SK-N-MC (cell line): ENCODE measurements around the gene SHISA9.

ENCODE experiments used
- DNase-seq: peaks from one replicate; pipeline ENCODE4 v3.0.0-alpha.2; 2011; ENCODE audit warnings: low read depth, low spot score
- H3K27ac ChIP-seq: fragments of 200-600 bp; sonication (generic); 2 replicates; pipeline ENCODE4 v1.5.1; 2016; ENCODE audit warnings: mixed run types
- H3K36me3 ChIP-seq: fragments of 200-600 bp; sonication (generic); 2 replicates; pipeline ENCODE4 v1.6.1; 2017; ENCODE audit warnings: antibody characterized with exemption, low read length, mixed read lengths; ENCODE audit not compliant: insufficient read depth
- H3K4me3 ChIP-seq: fragments of 200-600 bp; sonication (generic); 2 replicates; pipeline ENCODE4 v1.5.1; 2016
- H3K9ac ChIP-seq: fragments of 200-600 bp; sonication (generic); 2 replicates; pipeline ENCODE4 v1.8.0; 2017; ENCODE audit warnings: mixed run types, mixed read lengths; ENCODE audit not compliant: insufficient read length
- H3K9me3 ChIP-seq: fragments of 200-600 bp; sonication (generic); 2 replicates; pipeline ENCODE4 v1.6.1; 2017; ENCODE audit warnings: low read depth, mild to moderate bottlenecking, antibody characterized with exemption, low read length, moderate library complexity, mixed read lengths
- EZH2 ChIP-seq: fragments of 200-600 bp; sonication (generic); IDR thresholded peaks from one replicate; pipeline ENCODE4 v1.6.1; 2017; ENCODE audit warnings: antibody characterized with exemption
- FOXP2 ChIP-seq: optimal IDR thresholded peaks from 2 replicates; pipeline ENCODE3; 2011; ENCODE audit warnings: mild to moderate bottlenecking, moderate library complexity; ENCODE audit not compliant: insufficient read depth; ENCODE audit errors: extremely low read length, control extremely low read depth
- POLR2AphosphoS5 ChIP-seq: IDR thresholded peaks from 2 replicates; pipeline ENCODE4 v1.6.1; 2012; ENCODE audit warnings: mild to moderate bottlenecking, low read depth, low read length, borderline replicate concordance

SHISA9 gene

GRCh38 chr16:13143551-13143950 lies 242.2 kb downstream of the SHISA9 start:
- no peaks in the 10 kb centered on the region for H3K9me3 ChIP-seq
- no peak for DNase-seq
- no peaks in the 10 kb centered on the region for H3K36me3 ChIP-seq
- no peak overlapping the region for H3K9ac ChIP-seq
- no peak overlapping the region for H3K4me3 ChIP-seq
- H3K27ac ChIP-seq, result no peak overlapping the region
- TF ChIP-seq POLR2AphosphoS5, result no peak

- TF ChIP-seq FOXP2, result no peak
- no peak for TF ChIP-seq POLR2AphosphoS5
- TF ChIP-seq EZH2, result no peak
- H3K9ac ChIP-seq, result no peak overlapping the region
- no peak overlapping the region for H3K27ac ChIP-seq
- DNase-seq, result no peak
- H3K4me3 ChIP-seq, result no peak overlapping the region
- H3K36me3 ChIP-seq, result no peaks in the 10 kb centered on the region
- no peaks in the 10 kb centered on the region for H3K9me3 ChIP-seq
These were observed 245.4 kb downstream of the SHISA9 start for GRCh38 chr16:13146829-13147228.

- no peak for DNase-seq
- Histone ChIP-seq H3K27ac (no peak overlapping the region), H3K9ac (no peak overlapping the region), H3K36me3 (no peaks in the 10 kb centered on the region), H3K9me3 (no peaks in the 10 kb centered on the region), H3K4me3 (no peak overlapping the region)
- TF ChIP-seq FOXP2 (no peak), EZH2 (no peak), POLR2AphosphoS5 (no peak)
These were observed 246.9 kb downstream of the SHISA9 start for GRCh38 chr16:13148294-13148693.

GRCh38 chr16:13148836-13149235 lies 247.4 kb downstream of the SHISA9 start:
- H3K27ac ChIP-seq, result no peak overlapping the region
- no peak for TF ChIP-seq EZH2
- no peak for TF ChIP-seq POLR2AphosphoS5
- TF ChIP-seq FOXP2, result no peak
- H3K9me3 ChIP-seq, result no peaks in the 10 kb centered on the region
- no peak overlapping the region for H3K9ac ChIP-seq
- no peak overlapping the region for H3K4me3 ChIP-seq
- no peaks in the 10 kb centered on the region for H3K36me3 ChIP-seq
- DNase-seq, result peak; percentile 48

GRCh38 chr16:13150181-13150885 lies 248.9 kb downstream of the SHISA9 start:
- H3K36me3 ChIP-seq, result no peaks in the 10 kb centered on the region

GRCh38 chr16:13153696-13154095 lies 252.3 kb downstream of the SHISA9 start:
- TF ChIP-seq FOXP2 (no peak), POLR2AphosphoS5 (no peak), EZH2 (no peak)
- Histone ChIP-seq H3K9ac (no peak overlapping the region), H3K36me3 (no peaks in the 10 kb centered on the region), H3K4me3 (no peak overlapping the region), H3K27ac (no peak overlapping the region), H3K9me3 (no peaks in the 10 kb centered on the region)
- no peak for DNase-seq

More at GRCh38 chr16:13150181-13150885, 248.9 kb downstream of the SHISA9 start:
- Histone ChIP-seq H3K9me3 (no peaks in the 10 kb centered on the region), H3K27ac (no peak overlapping the region), H3K9ac (no peak overlapping the region), H3K4me3 (no peak overlapping the region)
- TF ChIP-seq FOXP2 (no peak), POLR2AphosphoS5 (no peak), EZH2 (no peak)
- no peak for DNase-seq

GRCh38 chr16:13154799-13155198 lies 253.4 kb downstream of the SHISA9 start:
- no peaks in the 10 kb centered on the region for H3K9me3 ChIP-seq
- DNase-seq, result no peak
- TF ChIP-seq FOXP2, result no peak
- TF ChIP-seq EZH2, result no peak
- no peak for TF ChIP-seq POLR2AphosphoS5
- H3K27ac ChIP-seq, result no peak overlapping the region
- no peaks in the 10 kb centered on the region for H3K36me3 ChIP-seq
- no peak overlapping the region for H3K4me3 ChIP-seq
- H3K9ac ChIP-seq, result no peak overlapping the region

- no peak overlapping the region for H3K4me3 ChIP-seq
- no peaks in the 10 kb centered on the region for H3K9me3 ChIP-seq
- no peak for DNase-seq
- TF ChIP-seq POLR2AphosphoS5, result no peak
- no peak for TF ChIP-seq EZH2
- TF ChIP-seq FOXP2, result no peak
- no peak overlapping the region for H3K27ac ChIP-seq
- no peaks in the 10 kb centered on the region for H3K36me3 ChIP-seq
- no peak overlapping the region for H3K9ac ChIP-seq
These were observed 254.0 kb downstream of the SHISA9 start for GRCh38 chr16:13155377-13155776.

GRCh38 chr16:13155780-13156179 lies 254.4 kb downstream of the SHISA9 start:
- H3K4me3 ChIP-seq, result no peak overlapping the region
- H3K9me3 ChIP-seq, result no peaks in the 10 kb centered on the region
- DNase-seq, result no peak
- TF ChIP-seq POLR2AphosphoS5 (no peak), EZH2 (no peak), FOXP2 (no peak)
- no peaks in the 10 kb centered on the region for H3K36me3 ChIP-seq
- no peak overlapping the region for H3K9ac ChIP-seq
- no peak overlapping the region for H3K27ac ChIP-seq
